OCI-LY3 (cell line): ENCODE measurements around the gene PFKL.

Experiments
- H2AFZ ChIP-seq: fragments of 200-600, 300-600 bp; shearing (Covaris generic); 2 replicates; pipeline ENCODE4 v1.6.0; 2014; ENCODE audit warnings: antibody characterized with exemption, low read depth, low read length
- H3K27ac ChIP-seq: fragments of 200-600, 300-600 bp; sonication (generic); 2 replicates; pipeline ENCODE4 v1.5.1; 2014; ENCODE audit warnings: mild to moderate bottlenecking, low read length, moderate library complexity, mixed read lengths
- H3K27me3 ChIP-seq: fragments of 200-600, 300-600 bp; sonication (generic); 2 replicates; pipeline ENCODE4 v1.6.1; 2014; ENCODE audit warnings: low read depth, low read length, mixed read lengths
- H3K36me3 ChIP-seq: fragments of 200-600, 300-600 bp; sonication (generic); replicated peaks from 2 replicates; pipeline ENCODE3; 2014; ENCODE audit warnings: low read depth, low read length, mixed read lengths
- H3K4me1 ChIP-seq: fragments of 300-600, 200-600 bp; sonication (generic); 2 replicates; pipeline ENCODE4 v1.6.1; 2014; ENCODE audit warnings: low read length, mixed read lengths
- H3K4me2 ChIP-seq: fragments of 200-600, 300-600 bp; sonication (generic); 2 replicates; pipeline ENCODE4 v1.6.1; 2014; ENCODE audit warnings: low read length, mixed read lengths
- H3K4me3 ChIP-seq: fragments of 300-600, 200-600 bp; sonication (generic); 2 replicates; pipeline ENCODE4 v1.5.1; 2014; ENCODE audit warnings: antibody characterized with exemption, mild to moderate bottlenecking, low read length, moderate library complexity
- H3K79me2 ChIP-seq: fragments of 300-600, 200-600 bp; shearing (Covaris generic); 2 replicates; pipeline ENCODE4 v1.6.1; 2014; ENCODE audit warnings: mild to moderate bottlenecking, low read length, mixed read lengths
- H3K9ac ChIP-seq: fragments of 300-600, 200-600 bp; shearing (Covaris generic); 2 replicates; pipeline ENCODE4 v1.6.0; 2014; ENCODE audit warnings: mild to moderate bottlenecking, low read length, moderate library complexity
- H3K9me3 ChIP-seq: fragments of 200-600, 300-600 bp; shearing (Covaris generic); 2 replicates; pipeline ENCODE4 v1.6.1; 2014; ENCODE audit warnings: low read length, mixed read lengths; ENCODE audit not compliant: insufficient read depth
- H4K20me1 ChIP-seq: fragments of 200-600, 300-600 bp; sonication (generic); 2 replicates; pipeline ENCODE4 v1.6.1; 2016; ENCODE audit warnings: low read length, mixed read lengths; ENCODE audit not compliant: insufficient read depth
- CTCF ChIP-seq: fragments of 200-600, 300-600 bp; sonication (generic); IDR thresholded peaks from 2 replicates; pipeline ENCODE4 v1.5.1; 2014; ENCODE audit warnings: antibody characterized with exemption, low read length, low read depth
- EZH2phosphoT487 ChIP-seq: fragments of 200-600 bp; shearing (Covaris generic); IDR thresholded peaks from 2 replicates; pipeline ENCODE4 v1.6.1; 2018; ENCODE audit warnings: antibody characterized with exemption, mixed run types, low read depth

The PFKL gene

GRCh38 chr21:44298301-44298700, 1.6 kb upstream of the PFKL start:
- no peaks in the 10 kb centered on the region for H3K9me3 ChIP-seq
- H3K79me2 ChIP-seq, result peaks cover 27% of the 10 kb centered on the region
- H3K4me1 ChIP-seq, result peaks cover 65% of the 10 kb centered on the region
- H4K20me1 ChIP-seq, result peaks cover 23% of the 10 kb centered on the region
- no peak overlapping the region; the same call in 1 of the 2 replicates for H3K27ac ChIP-seq
- H3K9ac ChIP-seq, result no peak overlapping the region
- H3K4me3 ChIP-seq, result no peak overlapping the region
- H3K36me3 ChIP-seq, result peaks cover 5% of the 10 kb centered on the region
- H3K4me2 ChIP-seq, result peak overlapping the region; percentile 33; the same call in 1 of the 2 replicates
- no peak for TF ChIP-seq EZH2phosphoT487
- no peak for TF ChIP-seq CTCF
- no peaks in the 10 kb centered on the region for H3K27me3 ChIP-seq
- no peak overlapping the region for H2AFZ ChIP-seq

DNA sequence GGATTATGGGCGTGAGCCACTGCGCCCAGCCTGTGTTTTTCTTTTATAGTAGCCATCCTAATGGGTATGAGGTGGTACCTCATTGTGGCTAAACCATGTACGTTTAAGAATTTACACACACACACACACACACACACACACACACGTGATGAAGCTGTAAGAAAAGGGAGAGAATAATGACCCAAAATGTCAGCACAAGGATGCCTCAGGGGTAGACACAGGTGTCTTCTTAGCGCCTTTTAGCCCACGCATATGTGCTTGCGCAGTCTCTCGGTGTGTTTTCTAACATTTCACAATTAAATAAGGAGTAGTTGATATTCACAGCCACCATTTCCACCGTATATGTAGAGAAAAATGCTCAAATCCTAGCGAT, 782 bp upstream of the PFKL start:
- H3K79me2 ChIP-seq, result peaks cover 35% of the 10 kb centered on the region
- peak overlapping the region; percentile 89 for H3K27ac ChIP-seq
- no peak for TF ChIP-seq CTCF
- no peak for TF ChIP-seq EZH2phosphoT487
- H2AFZ ChIP-seq, result peak overlapping the region; percentile 57; the same call in 1 of the 2 replicates
- peak overlapping the region; percentile 84 for H3K9ac ChIP-seq
- H4K20me1 ChIP-seq, result peaks cover 30% of the 10 kb centered on the region
- no peaks in the 10 kb centered on the region for H3K9me3 ChIP-seq
- H3K4me2 ChIP-seq, result peak overlapping the region; percentile 96
- H3K36me3 ChIP-seq, result peaks cover 5% of the 10 kb centered on the region
- peaks cover 65% of the 10 kb centered on the region for H3K4me1 ChIP-seq
- H3K27me3 ChIP-seq, result no peaks in the 10 kb centered on the region
- H3K4me3 ChIP-seq, result peak overlapping the region; percentile 92

GRCh38 chr21:44300262-44300959, 558 bp downstream of the PFKL start:
- Histone ChIP-seq H3K27me3 (no peaks in the 10 kb centered on the region), H3K4me2 (peak overlapping the region; percentile 89), H3K9ac (peak overlapping the region; percentile 84), H3K36me3 (peaks cover 5% of the 10 kb centered on the region), H3K27ac (peak overlapping the region; percentile 14; the same call in 1 of the 2 replicates), H3K4me1 (peaks cover 52% of the 10 kb centered on the region), H3K79me2 (peaks cover 39% of the 10 kb centered on the region), H2AFZ (no peak overlapping the region), H3K9me3 (no peaks in the 10 kb centered on the region), H3K4me3 (peak overlapping the region; percentile 92), H4K20me1 (peaks cover 42% of the 10 kb centered on the region)
- TF ChIP-seq EZH2phosphoT487 (no peak), CTCF (no peak)

- Histone ChIP-seq H3K27ac (no peak overlapping the region), H2AFZ (no peak overlapping the region), H3K27me3 (no peaks in the 10 kb centered on the region), H3K9ac (peak overlapping the region; percentile 84), H3K4me3 (peak overlapping the region; percentile 92), H3K9me3 (no peaks in the 10 kb centered on the region), H3K4me1 (peaks cover 45% of the 10 kb centered on the region), H4K20me1 (peaks cover 50% of the 10 kb centered on the region), H3K36me3 (peaks cover 5% of the 10 kb centered on the region), H3K4me2 (peak overlapping the region; percentile 89), H3K79me2 (peaks cover 44% of the 10 kb centered on the region)
- no peak for TF ChIP-seq CTCF
- TF ChIP-seq EZH2phosphoT487, result no peak
Measured at GRCh38 chr21:44301141-44301540, 1.3 kb downstream of the PFKL start.
